Fibroblast of skin of back (primary cell): ENCODE measurements around the gene KCNJ18.
"Not testable (repeated sequence)": the region's sequence is repeated elsewhere in the genome, so short reads cannot be mapped to it uniquely, and the experiment has no call there.

Experiments
- DNase-seq: peaks from one replicate; pipeline ENCODE4 v3.0.0-alpha.2; 2013

Gene KCNJ18

DNA sequence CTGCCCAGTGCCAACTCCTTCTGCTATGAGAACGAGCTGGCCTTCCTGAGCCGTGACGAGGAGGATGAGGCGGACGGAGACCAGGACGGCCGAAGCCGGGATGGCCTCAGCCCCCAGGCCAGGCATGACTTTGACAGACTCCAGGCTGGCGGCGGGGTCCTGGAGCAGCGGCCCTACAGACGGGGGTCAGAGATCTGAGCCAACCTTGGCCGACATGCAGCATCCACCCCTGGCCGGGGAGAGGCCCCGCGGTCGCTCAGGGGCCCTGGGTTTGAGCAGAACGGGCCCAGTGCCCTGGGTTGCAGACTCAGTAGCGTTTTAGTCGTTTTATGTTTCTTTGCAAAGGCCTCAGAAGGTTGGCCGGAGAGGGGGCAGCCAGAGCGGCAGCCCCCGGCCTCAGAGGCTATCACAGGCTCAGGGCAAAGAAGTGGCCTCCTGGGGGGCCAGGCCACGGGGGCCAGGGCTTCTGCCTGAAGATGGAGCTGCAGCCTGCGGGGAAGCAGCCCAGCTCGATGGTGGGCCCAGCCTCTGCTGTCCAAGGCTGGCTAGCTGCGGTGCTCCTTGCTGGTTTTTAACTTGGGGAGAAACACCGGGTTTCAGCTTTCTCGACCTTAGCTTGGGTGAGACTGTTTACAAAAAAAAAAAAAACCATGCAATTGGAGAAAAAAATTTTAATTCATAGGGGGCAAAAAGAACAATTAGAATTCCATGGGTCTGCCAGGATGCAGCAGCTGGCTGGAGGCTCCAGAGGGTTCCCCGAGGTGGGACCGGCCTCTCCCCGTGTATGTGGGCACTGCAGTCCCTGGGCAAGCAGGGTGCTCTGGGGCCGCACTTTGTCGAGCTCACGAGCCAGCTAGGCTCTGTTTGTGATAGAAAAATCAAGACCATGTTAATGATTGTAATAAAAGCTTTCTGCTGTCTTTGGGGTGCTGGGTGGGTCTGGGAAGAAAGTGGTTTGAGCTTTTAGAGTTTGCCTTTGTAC lies 11.9 kb downstream of the KCNJ18 start:
- DNase-seq = not testable (repeated sequence)

DNA sequence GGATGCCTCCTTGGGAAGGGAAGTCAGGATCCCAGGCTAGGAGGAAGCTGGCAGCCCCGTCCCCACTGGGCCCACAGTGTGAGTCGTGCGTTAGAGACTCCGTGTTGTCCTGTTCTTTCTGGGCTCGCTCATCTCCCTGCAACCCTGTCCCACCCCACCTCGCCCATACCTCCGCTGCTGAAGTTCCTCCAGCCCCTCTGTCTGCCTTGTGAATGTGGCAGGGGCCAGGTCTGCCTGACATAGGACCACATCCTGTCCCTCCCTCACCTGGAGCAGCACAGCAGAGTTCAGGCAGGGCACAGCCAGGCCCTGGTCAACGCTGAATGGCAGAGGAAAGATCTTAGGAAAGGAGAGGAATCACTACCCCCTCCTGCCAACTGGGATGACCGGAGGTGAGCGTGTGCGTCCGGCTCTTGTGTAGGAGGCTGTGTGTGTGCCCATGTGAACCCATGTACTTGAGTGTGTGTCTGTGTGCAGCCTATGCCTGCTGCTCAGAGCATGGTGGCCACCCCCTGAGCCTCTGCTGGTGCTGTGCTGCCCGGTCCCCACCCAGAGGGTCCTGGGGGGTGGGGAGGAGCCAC lies 12.8 kb downstream of the KCNJ18 start:
- DNase-seq = no peak

DNA sequence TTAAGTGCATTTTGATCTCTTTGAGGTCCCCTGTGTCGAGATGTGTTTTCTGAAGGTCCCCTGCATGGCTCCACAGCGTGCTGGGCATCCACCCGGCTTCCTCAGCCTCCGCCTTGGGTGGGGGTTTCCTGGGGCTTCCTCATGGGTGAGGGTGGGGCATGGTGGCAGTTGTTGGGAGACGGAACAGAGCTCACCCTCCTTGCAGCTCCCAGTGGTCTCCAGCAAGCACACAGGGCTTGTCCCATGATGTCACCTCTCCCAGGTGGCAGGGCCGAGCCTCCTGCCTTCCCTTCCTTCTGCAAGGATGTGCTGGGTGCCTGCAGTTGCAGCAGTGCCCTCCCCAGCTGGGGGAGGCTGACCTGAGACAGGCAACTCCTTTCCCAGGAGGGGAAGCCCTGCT lies 13.4 kb downstream of the KCNJ18 start:
- not testable (repeated sequence) for DNase-seq

DNA sequence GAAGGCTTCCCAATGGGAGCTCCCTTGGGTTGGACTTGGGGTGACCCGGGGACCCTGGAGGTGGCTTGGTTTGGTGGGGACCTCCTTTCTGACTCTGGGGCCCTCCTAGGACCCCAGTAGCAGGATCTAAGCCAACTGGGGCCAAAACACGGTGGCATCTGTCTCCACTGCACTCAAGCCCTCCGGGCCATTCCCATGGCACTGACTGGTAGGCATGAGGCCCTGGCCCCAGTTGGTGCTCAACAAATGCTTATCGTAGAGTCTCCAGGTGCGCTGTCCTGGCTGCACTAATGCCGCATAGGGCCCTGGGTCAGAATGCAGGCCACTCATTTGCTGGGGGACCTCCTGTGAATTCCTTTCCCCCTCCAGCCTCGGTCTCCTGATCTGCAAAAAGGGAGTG lies 14.2 kb downstream of the KCNJ18 start:
- not testable (repeated sequence) for DNase-seq

DNA sequence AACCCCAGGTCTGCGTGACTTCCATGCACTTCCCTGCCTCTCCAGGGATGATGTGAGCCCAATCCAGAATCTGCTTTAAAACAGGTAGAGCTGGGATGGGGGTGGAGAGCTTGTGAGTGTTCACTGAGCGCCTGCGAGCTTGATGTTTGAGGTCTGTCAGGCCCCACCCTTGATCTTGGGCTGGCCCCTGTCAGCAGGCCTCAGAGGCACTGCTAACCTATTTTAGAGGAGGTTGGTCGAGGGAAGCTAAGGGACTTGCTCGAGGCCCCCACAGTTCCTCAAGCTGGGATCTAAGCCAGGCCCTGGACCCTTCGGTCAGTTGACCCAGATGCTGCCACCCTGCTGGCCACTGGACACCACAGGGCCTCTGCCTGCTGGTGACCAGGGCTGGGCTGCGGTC lies 14.8 kb downstream of the KCNJ18 start:
- not testable (repeated sequence) for DNase-seq

DNA sequence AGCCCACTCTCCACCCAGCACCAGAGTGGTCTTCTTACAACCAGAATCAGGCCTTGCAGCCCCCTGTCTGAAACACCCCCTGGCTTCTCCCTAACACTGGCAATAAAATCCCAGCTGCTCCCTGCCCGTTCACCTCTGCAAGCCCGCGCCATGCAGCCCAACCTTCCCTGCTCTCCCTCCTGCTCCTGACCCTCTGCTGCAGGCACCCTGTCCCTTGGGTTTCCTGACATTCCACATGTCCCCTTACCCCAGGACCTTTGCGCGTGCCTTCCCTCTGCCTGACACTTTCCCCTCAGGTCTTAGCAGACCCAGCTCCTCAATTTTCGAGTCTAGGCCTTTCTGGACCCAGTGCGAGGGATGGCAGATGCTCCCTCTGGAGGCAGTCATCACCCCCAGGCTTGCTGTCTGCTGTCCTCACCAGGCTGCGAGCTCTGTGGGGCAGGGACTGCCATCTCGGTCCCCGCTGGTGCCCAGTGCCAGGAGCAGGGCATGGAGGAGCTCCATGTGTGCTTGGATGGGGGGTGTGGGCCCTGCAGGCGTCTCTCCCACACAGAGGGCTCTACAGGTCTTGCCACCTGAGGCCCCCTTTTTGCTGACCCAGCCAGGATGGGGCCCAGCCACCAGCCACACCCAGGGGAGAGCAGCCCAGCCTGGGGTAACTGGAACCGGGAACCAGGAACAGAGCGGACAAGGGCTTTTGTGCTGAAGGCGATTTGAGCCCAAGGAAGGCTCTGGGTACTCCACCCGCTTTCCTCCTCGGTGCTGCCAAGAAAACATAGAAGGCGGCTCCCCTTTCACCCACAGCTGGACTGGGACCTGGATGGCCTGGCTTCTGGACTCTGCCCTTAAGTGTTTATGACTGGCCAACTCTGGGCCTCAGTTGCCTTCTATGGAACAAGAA lies 15.6 kb downstream of the KCNJ18 start:
- not testable (repeated sequence) for DNase-seq

DNA sequence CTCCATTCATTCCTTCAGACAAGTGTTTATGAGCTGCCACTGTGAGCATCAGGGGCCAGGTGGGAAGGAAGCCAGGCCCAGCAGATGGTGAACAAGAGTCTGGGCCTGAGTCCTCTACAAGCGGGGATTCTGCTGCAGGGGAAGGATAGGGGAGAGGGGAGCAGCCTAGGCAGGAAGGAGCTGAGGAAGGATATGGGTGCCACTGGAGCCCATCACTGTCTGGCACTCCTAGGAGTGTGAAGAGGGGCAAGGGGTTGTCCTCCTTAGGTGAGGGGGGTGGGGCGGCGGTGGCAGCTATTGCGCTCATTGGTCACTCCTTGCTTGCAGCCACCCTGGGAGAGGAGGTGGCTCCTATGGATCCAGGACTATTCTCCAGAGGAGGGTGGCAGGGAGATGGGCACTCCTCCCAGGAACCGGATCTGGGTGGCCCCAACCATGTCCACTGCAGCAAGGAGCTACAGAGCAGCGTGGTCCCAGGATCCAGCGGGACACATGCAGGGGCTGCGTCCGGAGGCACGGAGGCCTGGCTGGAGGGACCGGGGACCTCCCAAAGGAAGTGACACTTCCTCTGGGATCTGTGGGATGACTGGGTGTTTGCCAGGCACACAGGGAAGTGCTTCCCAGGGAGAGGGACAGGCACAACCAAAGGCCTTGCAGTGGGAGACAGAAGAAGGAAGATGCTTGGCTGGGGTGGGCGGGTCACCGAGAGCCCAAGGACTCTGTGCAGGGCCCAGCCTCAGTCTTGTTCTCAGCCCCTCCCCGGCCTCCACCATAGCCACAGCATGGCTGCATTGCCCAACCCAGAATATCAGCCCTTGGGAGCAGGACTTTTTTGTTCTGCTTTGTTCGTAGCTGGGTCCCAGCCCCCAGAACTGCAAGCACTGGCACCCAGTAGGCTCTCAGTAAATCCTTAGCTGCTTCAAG lies 16.6 kb downstream of the KCNJ18 start:
- DNase-seq = not testable (repeated sequence)

DNA sequence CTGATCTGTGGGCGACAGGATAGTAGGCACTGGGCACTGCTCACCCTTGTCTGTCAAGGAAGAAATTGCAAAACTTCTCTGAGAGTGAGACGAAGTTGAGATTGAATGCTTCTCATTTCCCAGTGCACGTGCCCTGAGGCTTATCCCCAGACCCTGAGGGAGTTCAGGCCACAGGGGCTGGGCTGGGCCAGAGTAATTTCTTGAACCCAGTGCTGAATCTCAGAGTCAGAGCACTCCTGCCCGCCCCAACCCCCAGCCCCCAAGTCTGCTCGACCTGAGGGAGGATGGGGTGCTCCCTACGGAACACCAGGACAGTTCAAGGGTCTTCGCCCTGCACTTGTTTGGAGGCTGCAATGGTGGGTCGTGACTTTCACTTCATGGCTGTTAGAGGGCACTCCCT lies 17.7 kb downstream of the KCNJ18 start:
- DNase-seq = not testable (repeated sequence)

DNA sequence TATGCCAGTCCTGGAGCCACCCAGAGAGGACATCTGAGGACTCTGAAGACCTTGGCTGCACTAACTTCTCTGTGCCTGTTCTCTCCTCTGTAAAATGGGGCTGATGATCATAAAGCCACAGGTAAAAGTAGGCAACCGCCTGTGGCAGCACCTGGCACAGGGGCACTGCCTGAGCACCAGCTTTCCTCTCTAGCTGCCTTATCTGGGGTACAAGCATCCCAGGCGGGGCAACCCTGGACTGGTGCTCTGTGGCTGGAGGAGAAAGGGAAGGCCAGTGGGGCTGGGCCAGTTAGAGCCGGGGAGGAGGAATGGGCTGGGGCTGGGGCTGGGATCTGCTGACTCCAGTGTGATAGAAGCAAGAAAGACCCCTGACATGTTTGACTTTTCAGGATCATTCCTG lies 18.2 kb downstream of the KCNJ18 start:
- DNase-seq = not testable (repeated sequence)

DNA sequence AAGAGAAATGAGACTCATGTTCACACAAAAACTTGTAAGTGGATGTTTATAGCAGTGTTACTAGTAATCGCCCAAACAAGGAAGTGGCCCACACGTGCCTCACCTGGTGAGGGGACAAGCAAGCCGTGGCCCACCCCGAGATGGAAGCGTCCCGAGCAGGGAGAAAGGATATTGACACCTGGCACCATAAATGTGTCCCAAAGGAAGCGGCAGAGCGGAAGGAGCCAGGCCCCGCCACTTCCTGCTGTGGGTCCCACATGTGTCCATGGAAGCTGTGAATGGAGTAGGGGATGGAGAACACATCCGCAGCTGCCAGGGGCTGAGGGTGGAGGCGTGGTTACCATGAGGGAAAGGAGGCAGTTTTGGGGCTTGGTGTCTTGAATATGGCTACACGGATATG lies 18.9 kb downstream of the KCNJ18 start:
- DNase-seq = no peak

DNA sequence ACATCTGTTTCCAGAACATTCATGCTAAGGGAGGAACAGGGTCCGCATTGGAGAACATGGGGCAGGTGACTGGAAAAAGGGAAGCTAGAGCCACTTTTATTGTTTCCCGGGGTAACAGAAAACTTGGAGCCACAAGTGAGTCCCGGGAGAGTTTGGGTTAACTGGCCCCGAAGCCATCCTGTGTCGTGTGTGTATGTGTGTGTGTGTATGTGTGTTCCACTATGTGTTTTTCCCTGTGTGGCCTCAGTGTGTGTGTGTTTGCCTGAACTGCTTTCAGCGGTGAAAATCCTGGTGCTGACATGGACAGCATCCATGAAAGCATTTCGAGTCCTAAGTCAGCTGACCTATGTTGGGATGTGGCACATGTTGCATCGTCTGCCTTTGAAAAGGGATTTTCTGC lies 20.7 kb downstream of the KCNJ18 start:
- not testable (repeated sequence) for DNase-seq

DNA sequence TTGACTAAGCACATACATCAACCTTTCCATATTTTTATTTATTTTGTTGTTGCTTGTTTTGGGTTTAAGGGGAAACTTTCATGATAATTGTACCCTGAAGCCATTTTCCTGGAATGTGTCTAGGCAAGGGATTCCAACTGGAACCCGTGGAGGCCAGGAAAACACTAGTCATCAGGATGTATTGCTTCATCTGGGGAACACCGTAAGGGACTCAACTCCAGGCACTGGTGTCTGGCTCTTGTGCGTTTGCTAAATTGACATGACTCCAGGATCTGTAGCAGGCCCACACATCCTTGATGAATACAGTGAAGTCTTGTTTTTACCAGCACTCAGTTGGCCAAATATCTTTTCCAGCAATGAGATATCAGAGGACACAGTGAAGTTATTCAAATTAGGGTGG lies 21.3 kb downstream of the KCNJ18 start:
- DNase-seq = not testable (repeated sequence)

DNA sequence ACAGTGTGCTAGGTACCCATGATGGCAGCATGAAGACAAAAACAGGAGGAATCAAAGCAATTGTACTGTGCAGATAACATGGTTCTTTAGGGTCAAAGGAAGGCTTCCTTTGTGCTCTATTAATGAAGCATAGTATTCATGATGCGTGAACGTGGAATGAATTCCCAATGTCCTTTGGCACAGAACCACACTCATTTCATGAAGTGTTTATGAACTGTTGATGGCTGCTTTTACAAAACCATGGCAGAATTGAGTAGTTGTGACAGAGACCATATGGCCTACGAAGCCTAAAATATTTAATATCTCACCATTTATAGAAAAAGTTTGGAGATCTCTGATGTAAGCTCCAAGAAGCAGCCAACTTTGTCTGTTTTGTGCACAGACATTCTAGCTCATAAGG lies 22.4 kb downstream of the KCNJ18 start:
- not testable (repeated sequence) for DNase-seq

DNA sequence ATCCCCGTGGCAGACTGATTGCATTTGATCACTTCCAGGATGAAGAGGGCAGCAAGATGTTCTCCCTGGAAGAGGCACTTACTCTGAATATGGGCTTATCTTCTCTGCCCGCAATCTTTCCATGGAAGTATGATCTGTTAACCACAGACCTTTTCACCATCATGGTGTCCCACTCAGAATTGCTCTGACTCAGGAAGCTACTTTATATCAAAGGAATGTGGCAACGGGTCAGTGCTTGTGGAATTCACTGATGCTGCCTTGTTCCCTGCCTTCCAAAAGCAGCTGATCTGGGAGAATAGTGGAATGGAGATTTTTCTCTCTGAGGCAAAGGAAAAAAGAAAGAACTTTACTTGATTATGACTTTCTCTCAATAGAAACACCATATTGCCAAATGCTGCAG lies 23.6 kb downstream of the KCNJ18 start:
- DNase-seq = not testable (repeated sequence)

DNA sequence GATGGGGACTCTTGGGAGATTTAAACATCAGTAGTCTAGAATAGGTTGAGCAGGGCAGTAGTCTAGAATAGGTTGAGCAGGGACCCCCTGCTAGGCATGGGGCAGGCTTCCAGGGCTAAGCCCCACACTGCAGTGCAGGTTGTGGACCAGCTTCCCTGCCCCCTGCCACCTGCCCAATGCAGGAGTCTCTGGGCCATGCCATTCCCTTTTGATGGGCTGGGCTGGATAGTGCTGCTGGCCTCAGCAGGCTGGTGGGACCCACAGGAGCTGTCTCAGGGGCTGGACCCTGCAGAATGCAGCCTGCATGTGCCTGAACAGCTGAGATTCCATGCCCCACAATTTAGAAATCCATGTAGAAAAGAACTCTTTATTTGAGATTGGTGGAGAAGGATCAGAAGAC lies 26.6 kb downstream of the KCNJ18 start:
- not testable (repeated sequence) for DNase-seq

DNA sequence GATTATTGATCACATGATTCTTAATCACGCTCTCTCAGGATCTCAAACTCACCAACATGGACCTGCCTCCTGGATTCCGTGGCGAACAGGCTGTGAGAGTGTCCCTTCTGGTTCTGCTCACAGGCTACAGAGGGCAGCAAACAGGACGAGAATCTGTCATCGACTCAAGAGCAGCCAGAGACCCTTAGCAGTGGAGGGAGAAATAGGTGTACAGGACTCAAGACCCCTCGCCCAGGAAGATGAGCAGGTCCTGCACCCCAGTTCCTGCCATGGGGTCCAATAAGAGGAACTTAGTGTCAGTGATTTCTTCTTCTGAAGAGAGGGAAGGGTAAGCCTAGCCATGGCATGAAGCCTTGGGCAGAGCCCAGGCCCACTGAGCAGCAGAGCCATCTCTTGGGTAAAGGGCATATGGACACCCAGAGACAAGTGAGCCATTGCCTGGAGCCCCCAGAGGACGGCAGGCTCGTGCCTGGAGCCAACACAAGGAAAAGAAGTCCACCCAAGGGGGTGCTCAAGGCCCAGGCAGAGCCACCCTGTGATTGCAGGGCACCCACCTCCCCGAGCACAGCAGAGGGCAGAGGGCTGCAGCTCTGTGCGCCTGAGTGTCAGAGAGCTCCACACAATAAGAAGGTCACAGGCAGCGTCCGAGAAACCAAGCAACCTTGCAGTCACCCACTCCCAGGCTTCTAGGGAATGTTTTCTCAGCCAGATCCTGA lies 27.3 kb downstream of the KCNJ18 start:
- DNase-seq = not testable (repeated sequence)

DNA sequence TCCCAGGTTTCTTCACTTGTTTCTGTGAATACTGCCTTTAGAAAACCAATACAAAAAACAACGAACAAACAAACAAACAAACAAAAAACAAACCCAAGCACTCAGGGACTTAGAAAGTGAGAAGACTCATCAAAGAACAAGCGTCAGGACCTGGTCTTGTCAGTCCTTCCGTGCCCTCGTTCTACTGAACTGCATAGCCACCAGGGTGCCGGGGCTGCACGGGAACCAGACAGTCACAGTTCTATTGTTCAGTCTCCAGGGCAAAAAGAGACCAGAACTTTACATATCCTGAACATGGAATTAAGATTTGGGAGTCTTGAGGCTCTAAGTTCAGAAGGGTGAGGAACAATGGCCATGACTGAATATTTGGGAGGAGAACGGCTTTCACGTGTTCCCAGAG lies 28.2 kb downstream of the KCNJ18 start:
- DNase-seq = not testable (repeated sequence)

DNA sequence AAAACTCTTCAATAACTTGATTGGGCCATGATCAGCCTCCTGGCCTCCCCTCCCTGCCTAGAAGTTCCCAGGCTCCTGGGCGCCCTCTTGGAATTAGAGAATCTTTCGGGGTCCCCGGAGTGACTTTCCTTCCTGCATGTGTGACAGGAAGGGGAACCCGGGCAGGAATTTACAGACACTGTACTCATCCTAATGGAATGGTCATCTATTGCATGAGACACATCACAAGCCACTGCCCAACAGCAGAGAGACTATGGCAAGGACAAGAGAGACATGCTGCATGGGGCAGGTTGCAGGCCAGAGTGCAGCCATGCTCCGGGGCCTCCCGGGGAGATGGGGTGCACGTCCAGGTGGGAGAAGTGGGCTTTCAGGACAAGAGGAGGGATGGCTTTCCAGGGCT lies 29.9 kb downstream of the KCNJ18 start:
- DNase-seq = not testable (repeated sequence)

DNA sequence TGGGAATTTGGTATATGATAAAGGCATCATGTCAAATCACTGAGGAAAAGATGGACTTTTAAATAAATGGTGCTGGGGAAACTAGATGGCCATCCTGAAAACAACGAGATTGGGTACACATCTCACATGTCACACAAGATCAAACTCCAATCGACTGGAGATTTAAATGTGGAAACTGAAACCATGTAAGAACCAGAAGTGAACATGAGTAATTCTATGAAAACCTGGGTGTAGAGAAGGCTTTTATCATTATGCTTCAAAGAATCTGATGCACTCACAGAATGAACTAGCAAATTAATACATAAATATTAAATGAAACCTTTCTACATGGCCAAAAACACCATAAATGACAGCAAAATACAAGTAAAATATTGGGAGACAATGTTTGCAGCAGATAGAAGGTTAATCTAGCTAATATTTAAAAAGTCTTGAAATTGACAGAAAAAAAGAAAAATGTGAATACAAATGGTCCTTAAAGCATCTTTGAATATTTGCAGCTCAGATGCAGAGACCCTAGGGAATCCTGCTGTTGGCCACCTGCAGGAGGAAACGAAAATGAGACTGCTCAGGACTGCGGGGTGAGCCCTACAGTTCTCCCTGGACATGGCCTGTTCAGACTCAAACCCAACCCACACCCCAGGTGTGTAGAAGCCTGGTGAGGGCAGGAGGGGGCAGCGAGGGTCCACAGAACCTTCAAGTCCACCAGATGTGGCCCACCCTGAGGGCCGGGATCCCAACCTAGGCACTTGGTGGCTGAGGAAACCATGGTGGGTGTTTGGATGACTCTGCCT lies 32.1 kb downstream of the KCNJ18 start:
- not testable (repeated sequence) for DNase-seq

DNA sequence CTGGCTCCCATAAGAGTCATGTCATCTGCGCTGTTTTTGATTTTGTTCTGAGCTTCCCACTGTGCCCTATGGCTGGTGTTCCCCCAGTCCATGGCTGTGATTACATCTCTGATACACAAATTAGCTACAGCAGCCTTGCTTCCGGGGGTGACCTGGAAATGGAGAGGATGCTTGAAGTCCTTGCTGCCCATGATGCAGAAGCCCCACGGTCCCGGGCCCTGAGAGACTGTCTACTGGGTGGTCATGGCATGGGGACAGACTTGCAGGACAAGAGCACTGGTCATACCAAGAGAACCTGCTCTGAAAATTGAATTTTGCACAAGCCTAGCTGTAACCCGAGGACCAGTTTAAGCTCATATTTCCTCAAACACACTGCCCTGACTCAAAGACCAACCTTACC lies 38.8 kb downstream of the KCNJ18 start:
- not testable (repeated sequence) for DNase-seq
